ENCODE data around the gene TSPEAR. TPM values are rescaled to one million over a fixed set of nuclear protein-coding genes. Genes with fewer than 3 reads are reported as not detected.
"Not testable (repeated sequence)": the region's sequence is repeated elsewhere in the genome, so short reads cannot be mapped to it uniquely, and the experiment has no call there.

TSPEAR gene
- total RNA-seq, 1 experiment from 2014 or later, result not detected

DNA sequence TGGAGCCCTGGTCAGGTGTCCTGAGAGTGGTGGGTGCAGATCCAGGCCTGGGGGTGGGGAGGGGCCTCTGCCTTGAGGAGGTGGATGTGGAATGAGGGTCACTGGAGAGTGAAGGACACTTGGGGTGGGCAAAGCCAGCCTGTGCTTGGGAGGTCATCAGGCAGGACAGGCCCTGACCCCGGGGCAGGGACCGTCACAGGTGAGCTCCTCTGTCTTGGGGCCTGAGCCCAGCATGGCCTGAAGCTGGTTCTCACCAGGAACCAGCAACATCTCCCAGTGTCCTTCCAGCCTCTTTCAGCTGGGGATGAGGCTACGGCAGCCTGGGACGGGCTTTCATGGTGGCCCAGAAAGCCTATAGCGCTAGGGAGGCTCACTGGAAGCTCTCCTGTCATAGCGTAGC, 159.2 kb downstream of the TSPEAR start:
- POLR2A ChIA-PET, result no interaction called here
- Mint-ChIP-seq H3K4me3 (ENCODE audit: unreplicated experiment) (no peak overlapping the region), H3K9me3 (ENCODE audit: unreplicated experiment) (peaks cover 13% of the 10 kb centered on the region), H3K27me3 (ENCODE audit: insufficient read depth, unreplicated experiment) (peaks cover 62% of the 10 kb centered on the region), H3K27ac (ENCODE audit: low read depth, unreplicated experiment) (no peak overlapping the region), H3K36me3 (ENCODE audit: insufficient read depth, unreplicated experiment) (no peaks in the 10 kb centered on the region), H3K4me1 (ENCODE audit: insufficient read depth, unreplicated experiment) (peaks cover 15% of the 10 kb centered on the region)
- TF ChIP-seq, protein P1, sequence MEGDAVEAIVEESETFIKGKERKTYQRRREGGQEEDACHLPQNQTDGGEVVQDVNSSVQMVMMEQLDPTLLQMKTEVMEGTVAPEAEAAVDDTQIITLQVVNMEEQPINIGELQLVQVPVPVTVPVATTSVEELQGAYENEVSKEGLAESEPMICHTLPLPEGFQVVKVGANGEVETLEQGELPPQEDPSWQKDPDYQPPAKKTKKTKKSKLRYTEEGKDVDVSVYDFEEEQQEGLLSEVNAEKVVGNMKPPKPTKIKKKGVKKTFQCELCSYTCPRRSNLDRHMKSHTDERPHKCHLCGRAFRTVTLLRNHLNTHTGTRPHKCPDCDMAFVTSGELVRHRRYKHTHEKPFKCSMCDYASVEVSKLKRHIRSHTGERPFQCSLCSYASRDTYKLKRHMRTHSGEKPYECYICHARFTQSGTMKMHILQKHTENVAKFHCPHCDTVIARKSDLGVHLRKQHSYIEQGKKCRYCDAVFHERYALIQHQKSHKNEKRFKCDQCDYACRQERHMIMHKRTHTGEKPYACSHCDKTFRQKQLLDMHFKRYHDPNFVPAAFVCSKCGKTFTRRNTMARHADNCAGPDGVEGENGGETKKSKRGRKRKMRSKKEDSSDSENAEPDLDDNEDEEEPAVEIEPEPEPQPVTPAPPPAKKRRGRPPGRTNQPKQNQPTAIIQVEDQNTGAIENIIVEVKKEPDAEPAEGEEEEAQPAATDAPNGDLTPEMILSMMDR (IDR thresholded peaks at IDR 0.05; ENCODE audit: unreplicated experiment), result no peak
- CTCF ChIA-PET, result interaction anchor here (0.7 kb wide), 1 partner anchor 42 kb away, joined by 4 read pairs; no protein-coding TSS in a partner anchor
- no TSS peak for BruUV-seq (replicated peaks)
- DNase-seq (ENCODE audit: unreplicated experiment), result no peak
- intact Hi-C loops (cut with micrococcal nuclease), result no loop called here

DNA sequence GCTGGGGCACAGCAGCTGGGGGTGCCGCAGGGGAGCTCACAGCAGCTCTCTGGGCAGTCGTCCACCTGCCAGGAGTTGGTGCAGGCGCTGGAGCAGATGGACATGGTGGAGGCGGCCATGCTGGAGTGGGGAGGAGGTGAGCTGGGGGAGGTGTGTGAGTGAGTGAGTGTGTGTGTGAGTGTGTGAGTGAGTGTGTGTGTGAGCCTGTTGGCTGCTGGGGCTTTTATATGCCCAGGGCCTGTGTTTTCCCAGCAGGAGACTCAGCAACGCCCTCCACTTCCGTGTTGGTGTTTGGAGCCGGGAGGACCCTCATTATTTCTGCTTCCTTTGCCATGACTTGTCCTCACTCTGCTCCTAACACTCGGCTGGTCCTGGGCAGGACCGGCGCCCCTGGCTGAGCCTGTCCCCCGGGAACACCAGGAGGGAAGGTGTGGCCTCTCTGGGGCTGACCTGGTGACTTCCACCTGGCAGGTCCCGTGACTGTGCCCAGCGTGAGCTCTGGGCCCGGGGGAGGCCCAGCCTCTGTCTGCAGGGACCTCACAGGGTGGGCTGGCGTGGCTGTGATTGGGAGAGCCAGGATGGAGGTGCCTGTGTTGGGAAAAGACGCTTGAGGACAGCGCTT, 159.9 kb downstream of the TSPEAR start, which contains the start of gene KRTAP10-2:
TSS of gene KRTAP10-2 (minus strand) at position 166 of the 622 bp plus-strand sequence. CDS start at position 119, 47 bp downstream.
- no TSS peak for BruUV-seq (replicated peaks)
- Mint-ChIP-seq H3K27ac (ENCODE audit: low read depth, unreplicated experiment) (no peak within 1 kb of the TSS), H3K4me1 (ENCODE audit: insufficient read depth, unreplicated experiment) (peaks cover 15% of the 10 kb centered on the region), H3K4me3 (ENCODE audit: unreplicated experiment) (no peak within 1 kb of the TSS), H3K27me3 (ENCODE audit: insufficient read depth, unreplicated experiment) (peaks cover 61% of the 10 kb centered on the region), H3K36me3 (ENCODE audit: insufficient read depth, unreplicated experiment) (no peaks in the 10 kb centered on the region), H3K9me3 (ENCODE audit: unreplicated experiment) (peaks cover 20% of the 10 kb centered on the region)
- intact Hi-C loops (cut with micrococcal nuclease), result no loop called here
- CTCF ChIA-PET, result interaction anchor here (0.7 to 1.8 kb wide), 2 partner anchors 190 to 655 kb away, joined by 3 to 4 read pairs; no protein-coding TSS in a partner anchor
- POLR2A ChIA-PET, result no interaction called here
- TF ChIP-seq, protein P1 (IDR thresholded peaks at IDR 0.05; ENCODE audit: unreplicated experiment), result no peak
- no peak for DNase-seq (ENCODE audit: unreplicated experiment)

DNA sequence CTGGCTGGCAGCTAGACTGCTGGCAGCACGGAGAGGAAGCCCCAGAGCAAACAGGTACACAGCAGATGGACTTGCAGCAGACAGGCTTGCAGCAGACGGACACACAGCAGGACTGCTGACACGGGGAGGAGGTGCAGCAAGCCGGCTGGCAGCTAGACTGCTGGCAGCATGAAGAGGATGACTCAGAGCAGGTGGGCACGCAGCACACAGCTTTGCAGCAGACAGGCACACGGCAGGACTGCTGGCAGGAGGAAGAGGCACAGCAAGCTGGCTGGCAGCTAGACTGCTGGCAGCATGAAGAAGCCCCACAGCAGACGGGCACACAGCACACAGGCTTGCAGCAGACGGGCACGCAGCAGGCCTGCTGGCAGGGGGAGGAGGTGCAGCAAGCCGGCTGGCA, 160.6 kb downstream of the TSPEAR start:
- Mint-ChIP-seq H3K4me3 (ENCODE audit: unreplicated experiment) (no peak overlapping the region), H3K4me1 (ENCODE audit: insufficient read depth, unreplicated experiment) (peaks cover 15% of the 10 kb centered on the region), H3K27ac (ENCODE audit: low read depth, unreplicated experiment) (no peak overlapping the region), H3K27me3 (ENCODE audit: insufficient read depth, unreplicated experiment) (peaks cover 61% of the 10 kb centered on the region), H3K36me3 (ENCODE audit: insufficient read depth, unreplicated experiment) (no peaks in the 10 kb centered on the region), H3K9me3 (ENCODE audit: unreplicated experiment) (peaks cover 22% of the 10 kb centered on the region)
- ChIA-PET POLR2A (no interaction called here), CTCF (interaction anchor here (0.7 to 1.8 kb wide), 2 partner anchors 191 to 655 kb away, joined by 3 to 4 read pairs; no protein-coding TSS in a partner anchor)
- peak; percentile 33 for DNase-seq (ENCODE audit: unreplicated experiment)
- intact Hi-C loops (cut with micrococcal nuclease), result no loop called here
- TF ChIP-seq, protein P1 (IDR thresholded peaks at IDR 0.05; ENCODE audit: unreplicated experiment), result no peak
- no TSS peak for BruUV-seq (replicated peaks)

DNA sequence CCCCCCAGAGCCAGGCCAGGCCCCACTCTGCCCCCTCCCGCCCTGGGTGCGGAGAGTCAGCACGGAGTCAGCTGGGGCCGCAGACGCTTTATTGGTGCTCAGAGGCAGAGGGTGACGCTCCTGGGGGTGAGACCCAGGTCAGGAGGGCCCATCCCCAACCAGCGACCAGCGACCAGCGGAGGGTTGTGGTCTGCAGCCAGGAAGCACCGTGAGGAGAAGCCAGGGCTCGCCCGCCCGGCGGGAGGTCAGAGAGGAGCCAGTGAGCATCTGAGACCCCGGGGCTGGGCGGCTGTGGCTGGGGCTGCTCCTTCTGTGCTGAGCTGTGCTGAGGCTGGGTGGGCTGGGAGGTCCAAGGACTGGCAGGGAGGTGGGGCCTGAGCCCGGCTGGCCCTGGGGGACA, 161.1 kb downstream of the TSPEAR start:
- peaks cover 15% of the 10 kb centered on the region for H3K4me1 Mint-ChIP-seq (ENCODE audit: insufficient read depth, unreplicated experiment)
- CTCF ChIA-PET, result interaction anchor here (1.8 kb wide), 1 partner anchor 192 kb away, joined by 4 read pairs; no protein-coding TSS in a partner anchor
- POLR2A ChIA-PET; BruUV-seq (replicated peaks); intact Hi-C loops (cut with micrococcal nuclease); H3K27ac Mint-ChIP-seq (ENCODE audit: low read depth, unreplicated experiment); H3K4me3 Mint-ChIP-seq (ENCODE audit: unreplicated experiment); H3K36me3 Mint-ChIP-seq (ENCODE audit: insufficient read depth, unreplicated experiment); DNase-seq (ENCODE audit: unreplicated experiment): not testable (repeated sequence)
- peaks cover 59% of the 10 kb centered on the region for H3K27me3 Mint-ChIP-seq (ENCODE audit: insufficient read depth, unreplicated experiment)
- H3K9me3 Mint-ChIP-seq (ENCODE audit: unreplicated experiment), result peaks cover 27% of the 10 kb centered on the region
